Spleen (tissue), 11 donors: Measurements from ENCODE around the gene C7orf33. TPM values are rescaled to one million over a fixed set of nuclear protein-coding genes. Genes with fewer than 3 reads are reported as not detected.
A peak's percentile ranks its signal among the peaks of the same experiment; 100 is the strongest.

Experiments
- DNase-seq: peaks from one replicate; pipeline ENCODE4 v3.0.0-alpha.2; 2020
- H3K27ac ChIP-seq, 8 donors: fragments of 200-600 bp; sonication (generic) in 7 of 8; 1 replicate in 4 of 8; 2 replicates in 4 of 8; pipeline versions ENCODE4 v1.5.0 to v1.8.0; 2016 to 2021; ENCODE audit warnings: inconsistent platforms in 4 of 8, mild to moderate bottlenecking in 4 of 8, moderate library complexity in 1 of 8
- H3K27me3 ChIP-seq, 7 donors: fragments of 200-600 bp; sonication (generic) in 6 of 7; replicated peaks in 1 of 7; 1 replicate in 4 of 7; 2 replicates in 3 of 7; pipeline versions ENCODE4 v1.5.0 to v1.8.0; 2016 to 2021; ENCODE audit warnings: inconsistent platforms in 3 of 7, mild to moderate bottlenecking in 1 of 7
- H3K36me3 ChIP-seq, 6 donors: fragments of 200-600 bp; sonication (generic) in 5 of 6; 1 replicate in 4 of 6; 2 replicates in 2 of 6; pipeline versions ENCODE4 v1.5.0 to v1.8.0; 2016 to 2021; ENCODE audit warnings: inconsistent platforms in 2 of 6
- H3K4me1 ChIP-seq, 6 donors: fragments of 200-600 bp; sonication (generic) in 5 of 6; 1 replicate in 3 of 6; 2 replicates in 3 of 6; pipeline versions ENCODE4 v1.5.0 to v1.8.0; 2016 to 2021; ENCODE audit warnings: inconsistent platforms in 3 of 6
- H3K4me3 ChIP-seq, 8 donors: fragments of 200-600 bp; sonication (generic) in 7 of 8; 1 replicate in 4 of 8; 2 replicates in 4 of 8; pipeline versions ENCODE4 v1.5.0 to v1.8.0; 2016 to 2021; ENCODE audit warnings: inconsistent platforms in 4 of 8, mild to moderate bottlenecking in 4 of 8, moderate library complexity in 2 of 8
- H3K9me3 ChIP-seq, 8 donors: fragments of 200-600 bp; sonication (generic) in 7 of 8; 1 replicate in 4 of 8; 2 replicates in 4 of 8; pipeline versions ENCODE4 v1.5.0 to v1.8.0; 2016 to 2021; ENCODE audit warnings: inconsistent platforms in 4 of 8
- CTCF ChIP-seq, 11 experiments: fragments of 200-600 bp in 7 of 11; fragments of 450-650 bp in 4 of 11; sonication (generic) in 4 of 11; IDR thresholded peaks in 8 of 11; conservative IDR thresholded peaks in 3 of 11; 1 replicate in 7 of 11; 2 replicates in 4 of 11; pipeline versions ENCODE4 v1.4.0 to v1.8.0; 2016 to 2021; ENCODE audit warnings: antibody characterized with exemption in 11 of 11, inconsistent platforms in 4 of 11, mild to moderate bottlenecking in 1 of 11
- POLR2A ChIP-seq, 3 donors: fragments of 450-650 bp; IDR thresholded peaks; one replicate each; pipeline ENCODE4 v1.5.1; 2017; ENCODE audit warnings: antibody characterized with exemption in 3 of 3, mild to moderate bottlenecking in 1 of 3
- POLR2AphosphoS5 ChIP-seq, 3 donors: sonication (generic); formaldehyde crosslinking; IDR thresholded peaks; one replicate each; pipeline ENCODE4 v1.5.1; 2017; ENCODE audit warnings: antibody characterized with exemption in 3 of 3
- WGBS, 5 donors: extraction: QIAGEN DNeasy Blood & Tissue Kit in 3 of 5; methylation state at CpG; one replicate each; pipeline versions ENCODE4 v1.1.5 to v1.1.7; 2013 to 2018; 5-methylcytosine and 5-hydroxymethylcytosine counted together
- intact Hi-C: fragments of 100-400 bp; cut with DNase I; formaldehyde crosslinking; loops from one replicate; pipeline ENCODE4 v1.15.0; 2023; ENCODE audit warnings: low total_unique reads
- polyA plus RNA-seq, 3 donors: library from polyadenylated mRNA; stranded (reverse); fragments of 200-250 nt; gene quantifications; one replicate each; pipeline ENCODE4 v1.2.1, GENCODE V29; 2013
- total RNA-seq, 7 donors: library from RNA; depleted of rRNA in 3 of 7; stranded (reverse); fragments of >200 nt in 3 of 7; fragmentation: NEBNext Ultra II Directional in 4 of 7; extraction: Animal tissue kit (Norgen Biotek cat#: 25700) in 4 of 7; gene quantifications; one replicate each; pipeline versions ENCODE4 v1.1.0 to v1.2.1, GENCODE V29; 2016 to 2021
- donor health status: healthy with polysubstance abuse.
- donor health status: DM: no; HTN: no; CAD: no; lungs with moderate emphysema.
- donor health status: DM: no; HTN: no; CAD: no.
- donor health status: Bipolar disorder and iron deficiency.
- donor health status: healthy.
- donor health status: DM: no; HTN: no; CAD: no.
- donor health status: DM: yes; HTN: yes; CAD: no.

C7orf33 gene
- total and polyA plus RNA-seq, 10 donors = not detected

- H3K9me3 ChIP-seq = peaks cover 0 to 8% (median 0%) of the 10 kb centered on the region in 8 donors
Measured at GRCh38 chr7:148598351-148598750, 7.8 kb downstream of the C7orf33 start.

GRCh38 chr7:148605350-148605749 lies 14.8 kb downstream of the C7orf33 start:
- 49 to 65% (median 52%) methylated on average over 2 of the region's 2 CpGs for WGBS, 5 donors

More at GRCh38 chr7:148598351-148598750, 7.8 kb downstream of the C7orf33 start:
- Histone ChIP-seq H3K4me1 (no peaks in the 10 kb centered on the region), H3K36me3 (no peaks in the 10 kb centered on the region), H3K4me3 (no peak overlapping the region), H3K27ac (peak overlapping the region in 1 of 8 donors; percentile 57), H3K27me3 (peaks cover 0 to 3% (median 0%) of the 10 kb centered on the region in 7 donors)
- DNase-seq = no peak
- WGBS, 5 donors = 52 to 78% (median 62%) methylated on average over 3 of the region's 3 CpGs
- intact Hi-C loops = no loop called here
- TF ChIP-seq CTCF (IDR thresholded peaks at IDR 0.05 in 8 of 11, conservative IDR thresholded peaks at IDR 0.05 in 3 of 11) = no peak
- no peak for TF ChIP-seq POLR2AphosphoS5 (IDR thresholded peaks at IDR 0.05)
- no peak for TF ChIP-seq POLR2A (IDR thresholded peaks at IDR 0.05)

DNA sequence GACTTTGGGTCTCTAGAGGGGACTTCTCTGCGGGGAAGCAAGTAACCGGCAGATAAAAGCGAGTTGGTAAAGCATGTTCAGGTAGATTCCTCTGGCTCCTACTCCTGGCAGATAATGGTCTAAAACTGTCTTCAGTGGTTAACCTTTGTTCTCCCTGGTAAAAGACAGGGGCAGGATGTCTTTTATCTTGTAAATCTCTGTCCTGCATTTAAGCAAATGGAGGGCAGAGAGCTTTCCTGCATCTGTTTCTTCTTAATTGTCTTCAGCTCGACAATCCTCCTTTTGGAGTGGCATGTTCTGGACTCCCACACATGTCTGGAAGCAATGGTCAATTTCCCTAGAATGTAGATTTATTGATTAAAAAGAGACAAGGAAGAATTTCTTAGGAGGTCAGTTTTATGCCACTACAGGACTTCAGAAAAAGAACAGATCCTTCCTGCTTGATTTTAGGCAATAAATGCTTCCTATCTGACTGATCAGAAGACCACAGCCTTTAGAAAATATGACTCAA lies 16.6 kb downstream of the C7orf33 start:
- no peak overlapping the region for H3K4me3 ChIP-seq
- TF ChIP-seq POLR2AphosphoS5 (IDR thresholded peaks at IDR 0.05) (no peak), POLR2A (IDR thresholded peaks at IDR 0.05) (no peak), CTCF (IDR thresholded peaks at IDR 0.05 in 8 of 11, conservative IDR thresholded peaks at IDR 0.05 in 3 of 11) (no peak)
- H3K36me3 ChIP-seq = no peaks in the 10 kb centered on the region
- H3K27me3 ChIP-seq = peaks cover 0 to 10% (median 0%) of the 10 kb centered on the region in 7 donors
- 34 to 54% (median 46%) methylated on average over 4 of the region's 4 CpGs for WGBS, 5 donors
- no peak for DNase-seq
- no peak overlapping the region for H3K27ac ChIP-seq
- intact Hi-C loops = no loop called here
- no peaks in the 10 kb centered on the region for H3K4me1 ChIP-seq
- H3K9me3 ChIP-seq = peaks cover 0 to 24% (median 8%) of the 10 kb centered on the region in 8 donors

More at GRCh38 chr7:148605350-148605749, 14.8 kb downstream of the C7orf33 start:
- no peak for DNase-seq
- H3K4me1 ChIP-seq = no peaks in the 10 kb centered on the region
- no peaks in the 10 kb centered on the region for H3K36me3 ChIP-seq
- TF ChIP-seq CTCF (IDR thresholded peaks at IDR 0.05 in 8 of 11, conservative IDR thresholded peaks at IDR 0.05 in 3 of 11) = no peak
- TF ChIP-seq POLR2A (IDR thresholded peaks at IDR 0.05) = no peak
- no peak for TF ChIP-seq POLR2AphosphoS5 (IDR thresholded peaks at IDR 0.05)
- no peak overlapping the region for H3K4me3 ChIP-seq
- intact Hi-C loops = no loop called here
- H3K27ac ChIP-seq = no peak overlapping the region
- peaks cover 0 to 24% (median 8%) of the 10 kb centered on the region in 8 donors for H3K9me3 ChIP-seq
- H3K27me3 ChIP-seq = peaks cover 0 to 10% (median 0%) of the 10 kb centered on the region in 7 donors

- WGBS, 5 donors = 72 to 88% (median 80%) methylated on average over 3 of the region's 3 CpGs
- intact Hi-C loops = no loop called here
- no peak for DNase-seq
- Histone ChIP-seq H3K36me3 (no peaks in the 10 kb centered on the region), H3K4me3 (no peak overlapping the region), H3K27me3 (peaks cover 0 to 11% (median 0%) of the 10 kb centered on the region in 7 donors), H3K9me3 (peaks cover 0 to 18% (median 8%) of the 10 kb centered on the region in 8 donors), H3K4me1 (no peaks in the 10 kb centered on the region), H3K27ac (no peak overlapping the region)
- TF ChIP-seq CTCF (IDR thresholded peaks at IDR 0.05 in 8 of 11, conservative IDR thresholded peaks at IDR 0.05 in 3 of 11) (no peak), POLR2AphosphoS5 (IDR thresholded peaks at IDR 0.05) (no peak)
Measured at GRCh38 chr7:148609045-148609725, 18.6 kb downstream of the C7orf33 start.
